Cardiac muscle cell (in vitro differentiated cells and primary cell): ENCODE data around the gene TTLL10. TPM values are rescaled to one million over a fixed set of nuclear protein-coding genes. Genes with fewer than 3 reads are reported as not detected.

ENCODE experiments used
- DNase-seq, 2 donors: peaks; one replicate each; pipeline versions ENCODE4 v3.0.0 to v3.0.0-alpha.2; 2010 to 2017; ENCODE audit warnings: low read depth in 1 of 2, low spot score in 1 of 2
- H3K27ac ChIP-seq: fragments of 200-600 bp; sonication (generic); 2 replicates; pipeline ENCODE4 v1.5.1; 2016
- H3K27me3 ChIP-seq: fragments of 200-600 bp; sonication (generic); 2 replicates; pipeline ENCODE4 v1.6.0; 2016; ENCODE audit warnings: control low read depth
- H3K36me3 ChIP-seq: fragments of 200-600 bp; sonication (generic); 2 replicates; pipeline ENCODE4 v1.5.1; 2016; ENCODE audit warnings: control low read depth
- H3K4me1 ChIP-seq: fragments of 200-600 bp; sonication (generic); 2 replicates; pipeline ENCODE4 v1.8.1; 2017; ENCODE audit warnings: low read depth, mild to moderate bottlenecking, mixed run types
- H3K4me3 ChIP-seq: fragments of 200-600 bp; sonication (generic); 2 replicates; pipeline ENCODE4 v1.5.1; 2016; ENCODE audit warnings: mild to moderate bottlenecking
- H3K9me3 ChIP-seq: fragments of 200-600 bp; sonication (generic); 2 replicates; pipeline ENCODE4 v1.5.1; 2017; ENCODE audit warnings: low read depth, mild to moderate bottlenecking, control low read depth
- polyA plus RNA-seq: library from polyadenylated mRNA; unstranded; fragments of >200 nt; fragmentation: Nextera tagmentation; extraction: Ambion mirVana; gene quantifications from 2 replicates; pipeline ENCODE4 v1.2.1, GENCODE V29; 2016
- total RNA-seq: library from RNA; depleted of rRNA; stranded (reverse); fragments of >200 nt; gene quantifications from 2 replicates; pipeline ENCODE4 v1.2.3, GENCODE V29; 2016
- TF ChIP-seq, protein P1 (sequence below): IDR thresholded peaks from 2 replicates; pipeline ENCODE4 v1.5.1; 2012; ENCODE audit warnings: low read depth, mild to moderate bottlenecking, low read length

The TTLL10 gene
- total and polyA plus RNA-seq, 2 experiments from 2014 or later, result 0.31 TPM; not detected in 1

DNA sequence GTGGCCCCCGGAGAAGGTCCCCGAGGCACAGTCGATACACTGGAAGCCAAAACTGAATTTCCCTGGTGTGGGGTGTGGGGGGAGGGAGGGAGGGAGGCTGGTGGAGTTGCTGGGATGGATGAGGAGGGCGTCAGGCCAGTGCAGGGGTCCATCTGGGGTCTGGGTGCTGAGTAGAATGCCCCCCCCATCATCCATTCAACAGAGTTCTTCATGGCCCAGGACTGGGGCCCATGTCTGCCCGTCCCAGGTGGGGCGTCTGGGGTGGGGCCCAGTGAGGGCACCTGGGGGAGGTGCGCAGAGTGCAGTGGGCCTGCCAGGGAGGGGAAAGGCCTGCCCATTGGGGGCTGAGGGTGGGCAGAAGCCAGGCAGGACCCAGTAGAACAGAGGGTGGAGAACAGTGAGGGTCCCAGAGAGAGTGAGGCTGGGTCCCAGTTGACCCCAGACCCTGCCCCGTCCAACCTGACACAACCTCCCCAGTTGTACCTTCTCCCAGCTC, 30.8 kb downstream of the TTLL10 start:
- no peak for DNase-seq
- H3K4me1 ChIP-seq, result no peaks in the 10 kb centered on the region
- H3K9me3 ChIP-seq, result no peaks in the 10 kb centered on the region
- TF ChIP-seq, protein P1, sequence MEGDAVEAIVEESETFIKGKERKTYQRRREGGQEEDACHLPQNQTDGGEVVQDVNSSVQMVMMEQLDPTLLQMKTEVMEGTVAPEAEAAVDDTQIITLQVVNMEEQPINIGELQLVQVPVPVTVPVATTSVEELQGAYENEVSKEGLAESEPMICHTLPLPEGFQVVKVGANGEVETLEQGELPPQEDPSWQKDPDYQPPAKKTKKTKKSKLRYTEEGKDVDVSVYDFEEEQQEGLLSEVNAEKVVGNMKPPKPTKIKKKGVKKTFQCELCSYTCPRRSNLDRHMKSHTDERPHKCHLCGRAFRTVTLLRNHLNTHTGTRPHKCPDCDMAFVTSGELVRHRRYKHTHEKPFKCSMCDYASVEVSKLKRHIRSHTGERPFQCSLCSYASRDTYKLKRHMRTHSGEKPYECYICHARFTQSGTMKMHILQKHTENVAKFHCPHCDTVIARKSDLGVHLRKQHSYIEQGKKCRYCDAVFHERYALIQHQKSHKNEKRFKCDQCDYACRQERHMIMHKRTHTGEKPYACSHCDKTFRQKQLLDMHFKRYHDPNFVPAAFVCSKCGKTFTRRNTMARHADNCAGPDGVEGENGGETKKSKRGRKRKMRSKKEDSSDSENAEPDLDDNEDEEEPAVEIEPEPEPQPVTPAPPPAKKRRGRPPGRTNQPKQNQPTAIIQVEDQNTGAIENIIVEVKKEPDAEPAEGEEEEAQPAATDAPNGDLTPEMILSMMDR, result no peak
- H3K27me3 ChIP-seq, result peaks cover 69% of the 10 kb centered on the region
- no peak overlapping the region for H3K4me3 ChIP-seq
- no peak overlapping the region for H3K27ac ChIP-seq
- no peaks in the 10 kb centered on the region for H3K36me3 ChIP-seq

DNA sequence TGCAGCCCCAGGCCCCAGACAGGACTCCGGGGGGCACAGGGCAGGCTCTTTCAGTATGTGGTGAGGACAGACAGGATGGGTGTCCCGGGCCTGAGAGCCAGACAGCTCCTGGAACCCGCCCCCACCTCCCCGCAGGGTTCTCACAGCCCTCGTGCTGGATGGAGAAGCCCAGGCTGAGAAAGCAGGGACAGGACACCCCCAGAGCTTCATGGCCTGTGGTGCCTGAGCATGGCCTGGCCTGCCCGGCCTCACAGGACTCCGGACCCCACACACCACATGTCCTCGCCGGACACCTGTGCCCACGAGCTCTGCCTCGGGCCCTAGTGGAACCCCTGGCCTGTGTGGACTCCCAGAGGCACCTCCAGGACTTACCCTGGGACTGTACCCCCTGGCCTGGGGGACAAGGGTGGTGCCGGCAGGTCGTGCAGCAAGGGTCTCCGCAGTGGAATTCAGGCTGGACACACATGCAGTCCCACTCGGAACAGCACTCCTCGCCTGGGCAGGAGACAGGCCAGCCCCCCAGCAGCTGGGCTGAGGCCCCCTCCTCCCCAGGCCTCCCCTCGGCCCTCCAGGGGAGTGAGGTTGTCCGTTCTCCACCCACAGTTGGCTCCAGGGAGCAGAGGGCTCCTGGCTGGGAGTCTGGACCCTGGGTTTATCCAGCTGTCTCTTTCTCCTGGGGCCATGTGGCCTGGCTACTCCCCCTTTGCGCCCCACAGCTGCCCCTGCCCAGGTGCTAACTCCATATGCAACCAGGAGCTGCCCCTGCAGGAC, 31.5 kb downstream of the TTLL10 start:
- DNase-seq, result no peak
- Histone ChIP-seq H3K4me3 (no peak overlapping the region), H3K27ac (no peak overlapping the region), H3K36me3 (no peaks in the 10 kb centered on the region), H3K9me3 (no peaks in the 10 kb centered on the region), H3K27me3 (peaks cover 62% of the 10 kb centered on the region), H3K4me1 (no peaks in the 10 kb centered on the region)
- TF ChIP-seq, protein P1, result no peak

DNA sequence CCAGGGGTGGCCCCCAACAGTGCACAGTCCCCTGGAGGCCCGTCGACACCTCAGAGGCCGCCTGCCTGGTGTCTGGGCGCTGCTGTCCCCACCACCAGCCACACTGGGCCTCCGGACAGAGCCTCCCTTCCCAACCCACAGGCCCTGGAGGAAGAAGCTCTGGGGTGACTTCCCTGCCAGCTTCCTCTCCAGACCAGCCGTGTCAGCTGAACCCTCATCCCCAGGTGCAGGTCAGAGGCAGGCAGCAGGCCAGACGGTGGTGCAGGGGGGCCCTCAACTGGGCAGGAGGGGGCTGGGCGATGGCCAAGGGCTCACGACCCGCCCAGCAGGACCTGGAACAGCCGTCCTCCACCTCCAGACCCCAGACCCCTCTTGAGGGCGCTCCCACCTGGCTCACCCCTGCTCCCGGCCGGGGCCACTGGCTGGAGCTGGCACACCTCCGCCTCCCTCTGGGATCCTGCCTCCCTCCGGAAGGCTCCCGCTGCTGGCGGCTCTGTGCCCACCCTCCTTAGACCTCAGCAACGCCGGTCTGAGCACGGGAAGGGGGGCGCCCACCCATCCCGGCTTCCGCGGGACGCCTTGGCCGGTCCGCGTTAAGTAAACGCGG, 32.2 kb downstream of the TTLL10 start:
- Histone ChIP-seq H3K36me3 (no peaks in the 10 kb centered on the region), H3K27ac (no peak overlapping the region), H3K27me3 (peaks cover 55% of the 10 kb centered on the region), H3K4me3 (no peak overlapping the region), H3K4me1 (no peaks in the 10 kb centered on the region), H3K9me3 (no peaks in the 10 kb centered on the region)
- no peak for DNase-seq
- TF ChIP-seq, protein P1, result no peak

DNA sequence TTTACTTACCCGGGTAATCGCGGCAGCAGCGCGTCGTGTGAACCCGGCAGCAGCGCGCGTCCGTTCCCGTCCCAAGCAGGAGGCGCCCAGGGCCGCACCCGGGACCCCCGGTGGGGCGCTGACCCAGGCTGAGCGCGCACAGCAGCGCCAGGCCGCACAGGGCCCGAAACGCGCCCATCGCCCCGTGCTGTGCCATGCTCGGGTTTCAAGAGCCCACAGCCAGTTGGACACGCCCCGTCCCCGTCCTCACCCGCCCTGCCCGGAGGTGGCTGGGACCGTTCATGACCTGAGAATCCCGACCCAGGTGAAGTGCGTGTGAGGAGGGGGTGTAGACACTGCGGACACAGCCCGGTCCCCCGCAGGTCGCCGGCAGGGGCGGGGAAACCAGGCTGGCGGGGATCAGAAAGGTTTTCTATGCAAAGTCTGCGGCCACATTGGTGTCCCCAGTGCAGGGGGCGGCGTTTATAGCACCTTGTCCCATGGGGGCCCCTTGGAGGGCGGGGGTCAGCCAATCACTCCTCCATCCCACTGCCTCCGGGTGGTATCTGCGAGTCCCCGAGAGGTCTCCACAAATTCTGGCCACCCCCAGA, 32.8 kb downstream of the TTLL10 start, which contains the start of gene TNFRSF18:
TNFRSF18 (minus strand) TSS at position 217 of the 590 bp plus-strand sequence; CDS start at position 196, 21 bp downstream.
- H3K27ac ChIP-seq, result no peak within 1 kb of the TSS
- H3K27me3 ChIP-seq, result peaks cover 49% of the 10 kb centered on the region
- H3K4me3 ChIP-seq, result no peak within 1 kb of the TSS
- no peaks in the 10 kb centered on the region for H3K9me3 ChIP-seq
- TF ChIP-seq, protein P1, result no peak
- DNase-seq, result peak in 1 of 2 donors; percentile 62
- H3K36me3 ChIP-seq, result no peaks in the 10 kb centered on the region
- no peaks in the 10 kb centered on the region for H3K4me1 ChIP-seq

DNA sequence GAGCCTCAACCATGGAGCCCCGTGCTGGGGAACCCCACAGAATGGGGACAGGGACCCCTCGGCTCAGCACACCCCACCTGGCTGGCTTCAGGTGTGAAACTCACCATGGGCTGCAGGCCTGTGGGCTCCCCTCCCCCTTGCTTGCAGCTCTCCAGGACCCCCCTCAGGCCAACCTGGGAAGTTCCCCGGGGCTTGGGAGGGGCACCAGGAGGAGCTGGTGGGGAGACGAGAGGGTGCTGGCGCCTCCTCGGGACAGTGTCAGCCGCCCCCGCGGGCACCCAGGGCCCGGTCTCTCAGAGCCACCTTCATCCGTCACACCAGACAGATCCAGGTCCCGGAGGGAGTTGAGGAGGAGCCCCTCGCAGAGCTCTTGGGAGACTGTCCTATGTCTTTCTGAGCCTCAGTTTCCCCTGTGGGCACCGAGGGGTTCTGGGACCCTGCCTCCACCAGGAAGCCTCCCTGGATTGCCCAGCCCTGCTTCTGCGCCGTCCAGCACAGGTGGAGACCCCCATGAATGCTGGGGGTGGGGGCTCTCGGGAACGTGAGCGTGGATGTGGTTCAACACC, 33.4 kb downstream of the TTLL10 start:
- H3K27me3 ChIP-seq, result peaks cover 48% of the 10 kb centered on the region

More for the DNA sequence above, 33.4 kb downstream of the TTLL10 start:
- no peak for DNase-seq
- TF ChIP-seq, protein P1, result peak; percentile 10
- Histone ChIP-seq H3K4me1 (no peaks in the 10 kb centered on the region), H3K27ac (no peak overlapping the region), H3K9me3 (no peaks in the 10 kb centered on the region), H3K36me3 (no peaks in the 10 kb centered on the region), H3K4me3 (no peak overlapping the region)
